Mammary epithelial cell (primary cell): ENCODE measurements around the gene SYT9.

Experiments used
- EZH2 ChIP-seq: IDR thresholded peaks from 2 replicates; pipeline ENCODE4 v1.6.1; 2012; ENCODE audit warnings: low read length, inconsistent platforms, borderline replicate concordance
- TF ChIP-seq, protein P1 (sequence below), 2 donors: IDR thresholded peaks in 1 of 2; conservative IDR thresholded peaks in 1 of 2; 2 replicates each; pipeline ENCODE4 v1.5.1; 2011 to 2012; ENCODE audit warnings: inconsistent platforms in 2 of 2, low read length in 2 of 2, mild to moderate bottlenecking in 2 of 2, control low read depth in 1 of 2, low read depth in 1 of 2; ENCODE audit not compliant: insufficient read depth in 1 of 2; ENCODE audit errors: extremely low read depth in 1 of 2

- TF ChIP-seq, protein P1, sequence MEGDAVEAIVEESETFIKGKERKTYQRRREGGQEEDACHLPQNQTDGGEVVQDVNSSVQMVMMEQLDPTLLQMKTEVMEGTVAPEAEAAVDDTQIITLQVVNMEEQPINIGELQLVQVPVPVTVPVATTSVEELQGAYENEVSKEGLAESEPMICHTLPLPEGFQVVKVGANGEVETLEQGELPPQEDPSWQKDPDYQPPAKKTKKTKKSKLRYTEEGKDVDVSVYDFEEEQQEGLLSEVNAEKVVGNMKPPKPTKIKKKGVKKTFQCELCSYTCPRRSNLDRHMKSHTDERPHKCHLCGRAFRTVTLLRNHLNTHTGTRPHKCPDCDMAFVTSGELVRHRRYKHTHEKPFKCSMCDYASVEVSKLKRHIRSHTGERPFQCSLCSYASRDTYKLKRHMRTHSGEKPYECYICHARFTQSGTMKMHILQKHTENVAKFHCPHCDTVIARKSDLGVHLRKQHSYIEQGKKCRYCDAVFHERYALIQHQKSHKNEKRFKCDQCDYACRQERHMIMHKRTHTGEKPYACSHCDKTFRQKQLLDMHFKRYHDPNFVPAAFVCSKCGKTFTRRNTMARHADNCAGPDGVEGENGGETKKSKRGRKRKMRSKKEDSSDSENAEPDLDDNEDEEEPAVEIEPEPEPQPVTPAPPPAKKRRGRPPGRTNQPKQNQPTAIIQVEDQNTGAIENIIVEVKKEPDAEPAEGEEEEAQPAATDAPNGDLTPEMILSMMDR (conservative IDR thresholded peaks at IDR 0.05 in 1 of 2, IDR thresholded peaks at IDR 0.05 in 1 of 2; ENCODE audit: extremely low read depth in 1 of 2, insufficient read depth in 1 of 2, low read depth in 1 of 2, low read length in 2 of 2): no peak
- TF ChIP-seq EZH2: no peak
Measured at GRCh38 chr11:7435176-7435575, 183.5 kb downstream of the SYT9 start.
